Endometrial microvascular endothelial cells (primary cell): ENCODE data around the gene HDAC10. TPM values are rescaled to one million over a fixed set of nuclear protein-coding genes. Genes with fewer than 3 reads are reported as not detected.
"Not testable (repeated sequence)": the region's sequence is repeated elsewhere in the genome, so short reads cannot be mapped to it uniquely, and the experiment has no call there.

Experiments used
- in situ Hi-C: cut with HindIII; loops from 2 replicates; pipeline ENCODE4 v1.10.0; 2017; ENCODE audit warnings: low sequenced_read_pairs, low pct_unique_long_range_greater_than_20kb; ENCODE audit errors: inconsistent ontology term
- total RNA-seq: library from RNA; depleted of rRNA; stranded (reverse); fragments of >200 nt; gene quantifications from one replicate; pipeline ENCODE4 v1.2.3, GENCODE V29; 2015; ENCODE audit errors: inconsistent ontology term

HDAC10 gene
- total RNA-seq, 1 donor from 2014 or later = 31.3 TPM

GRCh38 chr22:50208939-50209892 is 41.8 kb downstream of the HDAC10 start:
- in situ Hi-C loops = no loop called here

GRCh38 chr22:50208430-50208938 is 42.6 kb downstream of the HDAC10 start:
- in situ Hi-C loops = no loop called here

DNA sequence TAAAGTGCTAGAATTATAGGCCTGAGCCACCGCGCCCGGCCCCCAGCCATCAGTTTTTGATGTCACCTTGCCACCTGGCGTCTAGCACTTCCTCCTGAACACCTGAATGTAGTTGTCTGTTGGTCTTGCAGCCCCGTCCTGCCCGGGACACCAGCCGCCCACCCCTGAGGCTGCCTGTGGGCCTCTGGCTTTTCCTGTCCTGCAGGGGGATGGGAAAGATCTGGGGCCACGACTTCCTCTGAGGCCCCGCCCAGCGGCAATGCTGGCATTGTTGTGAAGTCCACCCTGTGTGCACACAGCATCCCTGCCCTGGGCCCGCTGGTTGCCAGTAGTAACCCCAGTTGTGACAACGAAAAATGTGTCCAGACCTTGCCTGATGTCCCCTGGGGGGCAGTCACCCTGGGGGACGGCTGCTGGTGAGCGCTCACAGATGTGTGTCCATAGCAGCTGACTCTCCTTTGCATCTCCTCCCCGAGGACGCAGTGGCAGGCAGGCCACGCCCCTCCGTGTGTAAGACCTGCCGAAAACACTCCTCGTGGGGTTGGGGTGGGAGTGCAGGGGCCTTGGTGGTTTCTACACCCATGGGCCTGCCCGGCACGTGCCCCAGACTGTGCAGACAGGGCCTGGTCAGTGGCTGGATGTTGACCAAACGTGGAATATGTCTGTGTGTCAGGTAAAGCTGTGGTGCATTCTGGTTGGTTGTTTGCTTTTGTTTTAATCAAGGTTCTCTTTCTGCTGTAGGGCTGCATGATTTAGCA is 43.5 kb downstream of the HDAC10 start:
- in situ Hi-C loops = no loop called here

DNA sequence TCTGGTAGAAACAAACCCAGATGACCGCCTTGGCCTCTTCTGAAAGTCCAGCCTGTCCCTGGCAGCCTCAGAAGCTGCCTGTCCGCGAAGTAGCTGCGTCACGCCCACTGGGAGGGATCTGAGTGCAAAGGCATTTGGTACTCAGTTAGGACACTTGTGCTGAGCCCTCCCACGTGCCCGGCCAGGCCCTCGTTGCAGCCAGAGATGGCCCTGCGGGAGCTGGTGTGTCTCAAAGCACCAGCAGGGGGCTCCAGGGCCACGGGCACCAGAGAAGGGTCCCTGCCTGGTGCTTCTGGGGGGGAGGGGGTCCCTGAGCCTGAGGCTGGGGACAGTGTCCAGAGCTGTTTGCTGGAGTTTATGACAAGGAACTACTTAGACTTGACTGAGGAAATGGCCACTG is 44.5 kb downstream of the HDAC10 start:
- in situ Hi-C loops = no loop called here

GRCh38 chr22:50205781-50206569 is 45.1 kb downstream of the HDAC10 start:
- in situ Hi-C loops = no loop called here

GRCh38 chr22:50204998-50205397 is 46.1 kb downstream of the HDAC10 start:
- in situ Hi-C loops = not testable (repeated sequence)

DNA sequence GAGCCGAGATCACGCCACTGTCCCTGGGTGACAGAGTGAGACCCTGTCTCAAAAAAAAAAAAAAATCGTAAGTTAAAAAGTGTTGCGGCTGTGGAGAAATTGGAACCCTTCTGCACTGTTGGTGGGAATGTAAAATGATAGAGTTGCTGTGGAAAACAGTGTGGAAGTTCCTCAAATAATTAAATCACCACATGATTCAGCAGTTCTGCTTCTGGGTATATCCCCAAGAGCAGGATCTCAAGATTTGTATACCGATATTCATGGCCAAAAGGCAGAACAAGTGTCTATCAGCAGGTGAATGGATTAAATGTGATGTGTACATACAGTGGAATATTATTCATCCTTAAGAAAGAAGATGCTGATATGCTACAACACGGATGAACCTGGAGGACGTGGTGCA is 46.5 kb downstream of the HDAC10 start:
- in situ Hi-C loops = no loop called here

GRCh38 chr22:50203288-50203687 is 47.8 kb downstream of the HDAC10 start:
- in situ Hi-C loops = no loop called here

DNA sequence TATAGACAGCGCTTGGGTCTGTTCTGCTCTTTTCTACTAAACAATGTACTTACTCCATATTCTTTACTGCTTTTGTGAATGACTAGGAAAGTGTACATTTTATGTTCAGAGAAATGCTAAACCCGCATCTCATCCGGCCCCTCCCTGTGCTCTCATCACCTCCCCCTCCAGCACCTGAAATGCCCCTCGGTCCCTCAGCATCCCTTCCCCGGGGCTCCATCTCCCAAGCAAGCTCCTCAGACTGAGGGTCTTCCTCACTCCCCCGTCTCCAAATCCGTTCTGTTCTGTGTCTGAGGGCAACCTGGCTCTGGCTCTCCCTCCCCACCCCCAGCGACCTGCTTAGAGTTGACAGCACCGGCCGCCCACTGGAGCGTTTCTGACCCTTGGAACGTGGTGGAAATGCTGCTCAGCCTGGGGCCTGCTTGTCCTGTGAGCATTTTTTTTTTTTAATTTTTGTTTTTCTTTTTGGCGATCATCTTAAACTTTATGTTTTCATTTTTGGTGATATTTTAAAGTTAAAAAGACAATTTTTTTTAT is 48.9 kb downstream of the HDAC10 start:
- in situ Hi-C loops = no loop called here

GRCh38 chr22:50201191-50202129 is 49.6 kb downstream of the HDAC10 start:
- in situ Hi-C loops = no loop called here

GRCh38 chr22:50200461-50201190 is 50.4 kb downstream of the HDAC10 start, which contains the start of gene SELENOO:
TSS of gene SELENOO (plus strand) at chr22:50201011. CDS start at chr22:50201037, 26 bp downstream.
- in situ Hi-C loops = no loop called here

GRCh38 chr22:50199829-50200460 is 51.1 kb downstream of the HDAC10 start:
- in situ Hi-C loops = no loop called here

DNA sequence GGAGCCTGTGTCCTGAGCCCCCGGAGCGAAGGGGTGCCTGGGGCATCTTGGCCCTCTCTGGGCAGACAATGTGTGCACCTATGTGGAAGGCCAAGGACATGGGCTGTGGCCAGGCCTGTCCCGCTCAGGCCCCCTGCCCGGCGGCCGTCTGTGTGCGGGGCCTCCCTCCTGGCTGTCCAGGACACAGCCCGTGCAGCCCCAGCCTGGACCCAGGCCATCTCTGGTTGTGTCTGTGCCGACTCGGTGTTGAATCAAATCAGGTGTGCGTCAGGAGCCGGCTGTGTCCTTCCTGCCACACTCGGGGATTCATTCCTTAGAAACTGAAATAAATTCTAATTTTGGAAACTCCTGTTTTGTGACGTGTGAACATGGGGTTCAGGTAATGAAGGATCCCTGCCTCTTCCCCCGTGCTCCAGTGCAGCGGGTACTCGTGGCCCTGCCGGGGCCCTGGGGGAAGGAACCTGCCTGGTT is 51.8 kb downstream of the HDAC10 start:
- in situ Hi-C loops = no loop called here

GRCh38 chr22:50198624-50199017 is 52.4 kb downstream of the HDAC10 start:
- in situ Hi-C loops = no loop called here

DNA sequence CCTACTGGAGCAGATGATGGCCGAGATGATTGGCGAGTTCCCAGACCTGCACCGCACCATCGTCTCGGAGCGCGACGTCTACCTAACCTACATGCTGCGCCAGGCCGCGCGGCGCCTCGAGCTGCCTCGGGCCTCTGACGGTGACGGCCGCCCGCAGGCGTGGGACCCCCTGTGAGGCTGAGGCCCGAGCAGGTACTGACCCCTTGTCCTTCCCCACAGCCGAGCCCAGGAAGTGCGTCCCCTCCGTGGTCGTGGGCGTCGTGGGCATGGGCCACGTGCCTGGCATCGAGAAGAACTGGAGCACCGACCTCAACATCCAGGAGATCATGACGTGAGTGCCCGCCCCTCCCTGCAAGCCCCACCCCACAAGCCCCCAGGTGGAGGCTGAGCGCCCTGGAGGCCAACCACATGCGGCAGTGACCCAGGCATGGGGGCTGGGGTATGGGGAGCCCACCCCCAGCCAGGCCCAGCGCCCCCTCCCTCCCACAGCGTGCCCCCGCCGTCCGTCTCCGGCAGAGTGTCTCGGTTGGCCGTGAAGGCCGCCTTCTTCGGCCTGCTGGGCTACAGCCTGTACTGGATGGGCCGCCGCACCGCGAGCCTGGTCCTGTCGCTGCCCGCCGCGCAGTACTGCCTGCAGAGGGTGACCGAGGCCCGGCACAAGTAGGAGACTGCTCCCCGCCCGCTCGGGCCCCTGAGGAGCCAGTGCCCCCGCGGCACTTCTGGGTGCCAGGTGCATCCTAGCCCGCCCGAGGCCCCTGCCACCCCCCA is 53.0 kb downstream of the HDAC10 start:
- in situ Hi-C loops = no loop called here
